Stimulated activated CD4-positive, alpha-beta T cell treated with anti-CD3 and anti-CD28 coated beads, TNF-alpha, amount 100 ng/mL, for 1 hour (primary cell): ENCODE results near the gene AMDHD2.
"Not testable (repeated sequence)": the region's sequence is repeated elsewhere in the genome, so short reads cannot be mapped to it uniquely, and the experiment has no call there.

Experiments
- DNase-seq, 3 donors: peaks; one replicate each; pipeline ENCODE4 v3.0.0-alpha.2; 2020; ENCODE audit warnings: low read depth in 3 of 3, low spot score in 1 of 3

AMDHD2 gene

GRCh38 chr16:2567506-2567905, 47.3 kb downstream of the AMDHD2 start:
- not testable (repeated sequence) for DNase-seq

GRCh38 chr16:2568573-2568972, 48.4 kb downstream of the AMDHD2 start:
- DNase-seq, result not testable (repeated sequence)

GRCh38 chr16:2572704-2573103, 52.5 kb downstream of the AMDHD2 start:
- DNase-seq, result not testable (repeated sequence)

- not testable (repeated sequence) for DNase-seq
Observed at GRCh38 chr16:2575839-2576238, 55.7 kb downstream of the AMDHD2 start.

GRCh38 chr16:2577044-2577443, 56.9 kb downstream of the AMDHD2 start:
- DNase-seq, result not testable (repeated sequence)

- not testable (repeated sequence) for DNase-seq
Observed at GRCh38 chr16:2578905-2579304, 58.7 kb downstream of the AMDHD2 start.

GRCh38 chr16:2580143-2580542, 60.0 kb downstream of the AMDHD2 start:
- DNase-seq, result not testable (repeated sequence)

- DNase-seq, result not testable (repeated sequence)
Observed at GRCh38 chr16:2580818-2581217, 60.6 kb downstream of the AMDHD2 start.
